ENCODE results near the gene MRPL18. TPM values are rescaled to one million over a fixed set of nuclear protein-coding genes. Genes with fewer than 3 reads are reported as not detected.
"Not testable (repeated sequence)": the region's sequence is repeated elsewhere in the genome, so short reads cannot be mapped to it uniquely, and the experiment has no call there.

Gene MRPL18
- 70.8 TPM for total RNA-seq
- long read RNA-seq, transcript MRPL18-201 (4 exons, 978 nt): major isoform, 55 of 67 reads
- long read RNA-seq, partial matches to known transcripts: 4 of 67 reads
- long read RNA-seq, other reads (novel, unspliced or antisense): 5 of 67 reads

GRCh38 chr6:159790149-159790955, at the start of gene MRPL18:
MRPL18 (plus strand) TSS chr6:159790467; CDS start chr6:159790588, 121 bp downstream.
- DNase-seq (peak; percentile 94), ATAC-seq (peak; percentile 93)
- intact Hi-C loops (cut with micrococcal nuclease): no loop called here

- no peak for DNase-seq
- intact Hi-C loops (cut with micrococcal nuclease): no loop called here
- ATAC-seq: no peak
These were observed 48.1 kb upstream of the MRPL18 start for GRCh38 chr6:159742165-159742564.

- DNase-seq (no peak), ATAC-seq (no peak)
- intact Hi-C loops (cut with micrococcal nuclease): no loop called here
These were observed 45.2 kb upstream of the MRPL18 start for GRCh38 chr6:159745081-159745480.

- intact Hi-C loops (cut with micrococcal nuclease): no loop called here
- DNase-seq (no peak), ATAC-seq (peak; percentile 88)
These were observed 43.5 kb upstream of the MRPL18 start for GRCh38 chr6:159746759-159747158.

- intact Hi-C loops (cut with micrococcal nuclease); ATAC-seq; DNase-seq: not testable (repeated sequence)
These were observed 42.1 kb upstream of the MRPL18 start for GRCh38 chr6:159748127-159748526.

GRCh38 chr6:159751448-159751847, 38.8 kb upstream of the MRPL18 start:
- ATAC-seq (no peak), DNase-seq (no peak)
- intact Hi-C loops (cut with micrococcal nuclease): no loop called here

- no peak for DNase-seq
- intact Hi-C loops (cut with micrococcal nuclease): no loop called here
- ATAC-seq: no peak
These were observed 37.0 kb upstream of the MRPL18 start for GRCh38 chr6:159753081-159753872.

GRCh38 chr6:159754401-159754800, 35.9 kb upstream of the MRPL18 start:
- DNase-seq (no peak), ATAC-seq (no peak)
- intact Hi-C loops (cut with micrococcal nuclease): no loop called here

- intact Hi-C loops (cut with micrococcal nuclease): no loop called here
- peak; percentile 59 for ATAC-seq
These were observed 35.0 kb upstream of the MRPL18 start for GRCh38 chr6:159754959-159755914.

GRCh38 chr6:159756508-159756907, 33.8 kb upstream of the MRPL18 start:
- ATAC-seq (no peak), DNase-seq (no peak)
- intact Hi-C loops (cut with micrococcal nuclease): no loop called here

More at GRCh38 chr6:159754959-159755914, 35.0 kb upstream of the MRPL18 start:
- no peak for DNase-seq

- DNase-seq (no peak), ATAC-seq (no peak)
- intact Hi-C loops (cut with micrococcal nuclease): no loop called here
These were observed 32.0 kb upstream of the MRPL18 start for GRCh38 chr6:159758031-159759001.

- intact Hi-C loops (cut with micrococcal nuclease): no loop called here
- DNase-seq (no peak), ATAC-seq (no peak)
These were observed 30.6 kb upstream of the MRPL18 start for GRCh38 chr6:159759645-159760044.

GRCh38 chr6:159760602-159761057, 29.6 kb upstream of the MRPL18 start:
- intact Hi-C loops (cut with micrococcal nuclease): no loop called here
- DNase-seq: no peak
- ATAC-seq: no peak

- peak; percentile 53 for DNase-seq
- no peak for ATAC-seq
- intact Hi-C loops (cut with micrococcal nuclease): no loop called here
These were observed 29.0 kb upstream of the MRPL18 start for GRCh38 chr6:159761129-159761872.

GRCh38 chr6:159761873-159762680, 28.2 kb upstream of the MRPL18 start, which contains the start of gene ACAT2:
ACAT2 (plus strand) TSS chr6:159762045; CDS start chr6:159762088, 43 bp downstream.
- peak; percentile 96 for DNase-seq
- intact Hi-C loops (cut with micrococcal nuclease): no loop called here
- peak; percentile 99 for ATAC-seq

- no peak for ATAC-seq
- intact Hi-C loops (cut with micrococcal nuclease): no loop called here
- DNase-seq: peak; percentile 32
These were observed 27.5 kb upstream of the MRPL18 start for GRCh38 chr6:159762681-159763293.
